ENCODE data around the gene HECTD2. TPM values are rescaled to one million over a fixed set of nuclear protein-coding genes. Genes with fewer than 3 reads are reported as not detected.

HECTD2 gene
- polyA plus RNA-seq, 1 donor from 2014 or later = 87.6 TPM

GRCh38 chr10:91551856-91552255, 141.7 kb downstream of the HECTD2 start:
- no peaks in the 10 kb centered on the region for H4K20me1 ChIP-seq (ENCODE audit: insufficient read depth)
- H3K4me2 ChIP-seq (ENCODE audit: low read length) = no peak overlapping the region
- no peaks in the 10 kb centered on the region for H3K27me3 ChIP-seq (ENCODE audit: insufficient read depth, low read depth, low read length)
- H2AFZ ChIP-seq (ENCODE audit: low read depth, low read length) = no peak overlapping the region
- H3K36me3 ChIP-seq (ENCODE audit: insufficient read depth, low read length) = no peaks in the 10 kb centered on the region
- no peak overlapping the region for H3K27ac ChIP-seq (ENCODE audit: low read length)
- H3K9me2 ChIP-seq (ENCODE audit: insufficient read depth, low read length) = no peaks in the 10 kb centered on the region
- no peak for TF ChIP-seq EZH2 (IDR thresholded peaks at IDR 0.05; ENCODE audit: borderline replicate concordance, insufficient read depth, low read length, poor library complexity, severe bottlenecking)
- TF ChIP-seq REST (IDR thresholded peaks at IDR 0.05; ENCODE audit: borderline replicate concordance) = no peak
- no peak for TF ChIP-seq MXI1 (conservative IDR thresholded peaks at IDR 0.05; ENCODE audit: poor library complexity, severe bottlenecking)
- TF ChIP-seq EP300 (conservative IDR thresholded peaks at IDR 0.05; ENCODE audit: poor library complexity, severe bottlenecking) = no peak
- TF ChIP-seq RAD21 (conservative IDR thresholded peaks at IDR 0.05) = no peak
- no peak for TF ChIP-seq TAF1 (IDR thresholded peaks at IDR 0.05; ENCODE audit: low read depth)
- no peak for TF ChIP-seq CTCF (IDR thresholded peaks at IDR 0.05; ENCODE audit: poor library complexity, severe bottlenecking)
- H3K4me3 ChIP-seq (ENCODE audit: low read length) = no peak overlapping the region
- no peaks in the 10 kb centered on the region for H3F3A ChIP-seq (ENCODE audit: insufficient read depth, low read length, poor library complexity, severe bottlenecking)
- no peak overlapping the region for H3K9ac ChIP-seq (ENCODE audit: low read length)
- no peaks in the 10 kb centered on the region for H3K79me2 ChIP-seq (replicated peaks; ENCODE audit: insufficient read depth, low read length)
- H3K9me3 ChIP-seq (ENCODE audit: low read length) = no peaks in the 10 kb centered on the region

GRCh38 chr10:91552274-91553095, 142.3 kb downstream of the HECTD2 start:
- Histone ChIP-seq H3K9me2 (ENCODE audit: insufficient read depth, low read length) (no peaks in the 10 kb centered on the region), H3F3A (ENCODE audit: insufficient read depth, low read length, poor library complexity, severe bottlenecking) (no peaks in the 10 kb centered on the region), H4K20me1 (ENCODE audit: insufficient read depth) (no peaks in the 10 kb centered on the region), H3K4me3 (ENCODE audit: low read length) (no peak overlapping the region), H3K27ac (ENCODE audit: low read length) (no peak overlapping the region), H2AFZ (ENCODE audit: low read depth, low read length) (no peak overlapping the region), H3K9ac (ENCODE audit: low read length) (no peak overlapping the region), H3K4me2 (ENCODE audit: low read length) (no peak overlapping the region), H3K79me2 (replicated peaks; ENCODE audit: insufficient read depth, low read length) (no peaks in the 10 kb centered on the region), H3K27me3 (ENCODE audit: insufficient read depth, low read depth, low read length) (no peaks in the 10 kb centered on the region), H3K9me3 (ENCODE audit: low read length) (no peaks in the 10 kb centered on the region), H3K36me3 (ENCODE audit: insufficient read depth, low read length) (no peaks in the 10 kb centered on the region)
- TF ChIP-seq CTCF (IDR thresholded peaks at IDR 0.05; ENCODE audit: poor library complexity, severe bottlenecking) (no peak), REST (IDR thresholded peaks at IDR 0.05; ENCODE audit: borderline replicate concordance) (no peak)
